HCT116 (cell line): ENCODE measurements around the gene PCDH18. TPM values are rescaled to one million over a fixed set of nuclear protein-coding genes. Genes with fewer than 3 reads are reported as not detected.

Experiments
- ATAC-seq: fragments of 200-7000 bp; cut with Tn5 transposase; 2 replicates; pipeline ENCODE4 v1.9.1; 2020; ENCODE audit warnings: mild to moderate bottlenecking, moderate library complexity
- BruUV-seq: library from RNA; stranded (reverse); fragments of 400-500 nt; replicated peaks from 2 replicates; lab custom pipeline; 2021; lab: Mats Ljungman, UMichigan
- CTCF ChIA-PET: fragments of 300-600 bp; sonication (Branson Sonifier 250); formaldehyde crosslinking; loops from one replicate; lab custom pipeline; 2021; ENCODE audit warnings: antibody characterized with exemption; lab: Charles Lee
- POLR2A ChIA-PET: fragments of 300-600, 350-600 bp; sonication (Branson Sonifier 250); formaldehyde crosslinking; loops from one replicate; lab custom pipeline; 2021; ENCODE audit warnings: antibody characterized with exemption; lab: Charles Lee
- RAD21 ChIA-PET, 2 experiments: fragments of 300-600 bp; sonication (Branson Sonifier 250); formaldehyde crosslinking; loops; one replicate each; lab custom pipeline; 2023; ENCODE audit warnings: low total read pairs in 2 of 2; ENCODE audit not compliant: uncharacterized antibody in 2 of 2, unreplicated experiment in 2 of 2, low non-redundant PET in 1 of 2; lab: Charles Lee
- DNase-seq: peaks from one replicate; pipeline ENCODE4 v3.0.0-alpha.2; 2010; ENCODE audit warnings: low read depth, low spot score
- H2AFZ ChIP-seq: fragments of 200-600 bp; shearing (Covaris generic), sonication (generic); 2 replicates; pipeline ENCODE4 v1.6.1; 2017; ENCODE audit warnings: low read depth, mixed run types, mixed read lengths, antibody characterized with exemption, low read length; ENCODE audit not compliant: poor library complexity, severe bottlenecking
- H3K27ac ChIP-seq: 2 replicates; pipeline ENCODE4 v1.5.1; 2012; ENCODE audit warnings: low read depth, low read length
- H3K27me3 ChIP-seq: fragments of 200-600 bp; sonication (generic); 2 replicates; pipeline ENCODE4 v1.6.1; 2016; ENCODE audit warnings: mixed run types, low read length, mixed read lengths; ENCODE audit not compliant: insufficient read depth
- H3K36me3 ChIP-seq, 2 experiments: fragments of 200-500 bp in 1 of 2; fragments of 200-600 bp in 1 of 2; sonication (Bioruptor generic) in 1 of 2; sonication (generic) in 1 of 2; 2 replicates each; pipeline versions ENCODE4 v1.5.1 to v1.6.1; 2014 to 2016; ENCODE audit warnings: low read length in 2 of 2, inconsistent platforms in 1 of 2, mixed read lengths in 1 of 2, mixed run types in 1 of 2; ENCODE audit not compliant: insufficient read depth in 2 of 2, control insufficient read depth in 1 of 2
- H3K4me1 ChIP-seq, 2 experiments: fragments of 200-600 bp in 1 of 2; sonication (generic) in 1 of 2; 2 replicates each; pipeline versions ENCODE4 v1.5.1 to v1.6.1; 2012 to 2017; ENCODE audit warnings: low read length in 2 of 2, inconsistent platforms in 1 of 2, mild to moderate bottlenecking in 1 of 2, mixed read lengths in 1 of 2, mixed run types in 1 of 2, moderate library complexity in 1 of 2; ENCODE audit not compliant: insufficient read depth in 2 of 2, control insufficient read depth in 1 of 2
- H3K4me2 ChIP-seq: fragments of 200-600 bp; sonication (generic); 2 replicates; pipeline ENCODE4 v1.6.1; 2017; ENCODE audit warnings: mixed run types, low read length, mixed read lengths
- H3K4me3 ChIP-seq, 2 experiments: fragments of 200-600 bp in 1 of 2; sonication (generic) in 1 of 2; replicated peaks in 1 of 2; 2 replicates each; pipeline ENCODE4 v1.5.1; 2011 to 2016; ENCODE audit warnings: low read length in 2 of 2, control low read depth in 1 of 2, low read depth in 1 of 2, mild to moderate bottlenecking in 1 of 2, mixed read lengths in 1 of 2, mixed run types in 1 of 2
- H3K79me2 ChIP-seq: fragments of 200-600 bp; sonication (generic); 2 replicates; pipeline ENCODE4 v1.6.1; 2017; ENCODE audit warnings: mild to moderate bottlenecking, mixed run types, low read length, moderate library complexity, mixed read lengths; ENCODE audit not compliant: insufficient read depth
- H3K9ac ChIP-seq: fragments of 200-600 bp; sonication (generic); 2 replicates; pipeline ENCODE4 v1.6.1; 2016; ENCODE audit warnings: low read length, mixed read lengths
- H3K9me2 ChIP-seq: fragments of 200-600 bp; sonication (generic), shearing (Covaris generic); 2 replicates; pipeline ENCODE4 v1.6.1; 2017; ENCODE audit warnings: mixed run types, mild to moderate bottlenecking, moderate library complexity; ENCODE audit not compliant: insufficient read depth
- H3K9me3 ChIP-seq, 2 experiments: fragments of 200-500 bp in 1 of 2; fragments of 200-600 bp in 1 of 2; sonication (Bioruptor generic) in 1 of 2; sonication (generic) in 1 of 2; 2 replicates each; pipeline ENCODE4 v1.6.1; 2014 to 2017; ENCODE audit warnings: low read length in 2 of 2, mixed read lengths in 2 of 2, inconsistent platforms in 1 of 2, low read depth in 1 of 2, mild to moderate bottlenecking in 1 of 2, mixed run types in 1 of 2, moderate library complexity in 1 of 2; ENCODE audit not compliant: control insufficient read depth in 1 of 2, insufficient read depth in 1 of 2
- H4K20me1 ChIP-seq: fragments of 200-600 bp; sonication (generic), shearing (Covaris generic); 2 replicates; pipeline ENCODE4 v1.6.1; 2017; ENCODE audit warnings: mixed run types, mild to moderate bottlenecking, moderate library complexity; ENCODE audit not compliant: insufficient read depth
- CTCF ChIP-seq, 3 experiments: fragments of 200-600 bp in 1 of 3; sonication (generic) in 1 of 3; IDR thresholded peaks in 2 of 3; conservative IDR thresholded peaks in 1 of 3; 2 replicates each; pipeline ENCODE4 v1.5.1; 2012 to 2017; ENCODE audit warnings: low read depth in 2 of 3, low read length in 2 of 3, antibody characterized with exemption in 1 of 3, borderline replicate concordance in 1 of 3, control low read depth in 1 of 3, mild to moderate bottlenecking in 1 of 3, mixed read lengths in 1 of 3, mixed run types in 1 of 3, moderate library complexity in 1 of 3; ENCODE audit not compliant: insufficient read depth in 1 of 3
- FOSL1 ChIP-seq: IDR thresholded peaks from 2 replicates; pipeline ENCODE4 v1.6.1; 2012; ENCODE audit warnings: low read depth
- SIN3A ChIP-seq: IDR thresholded peaks from 2 replicates; pipeline ENCODE4 v1.6.1; 2012; ENCODE audit warnings: low read depth
- SRF ChIP-seq: IDR thresholded peaks from 2 replicates; pipeline ENCODE4 v1.6.1; 2012; ENCODE audit warnings: low read depth
- TCF7L2 ChIP-seq: IDR thresholded peaks from 2 replicates; pipeline ENCODE4 v1.7.0; 2011; ENCODE audit warnings: borderline replicate concordance, inconsistent platforms; ENCODE audit not compliant: insufficient read depth, insufficient read length; ENCODE audit errors: extremely low read depth
- ZBTB33 ChIP-seq: IDR thresholded peaks from 2 replicates; pipeline ENCODE4 v1.6.1; 2011; ENCODE audit warnings: mild to moderate bottlenecking, low read length, moderate library complexity; ENCODE audit not compliant: insufficient replicate concordance; ENCODE audit errors: extremely low read depth
- intact Hi-C: fragments of 100-400 bp; cut with micrococcal nuclease; formaldehyde crosslinking; loops from 2 replicates; pipeline ENCODE4 v1.10.0; 2022
- total RNA-seq: library from RNA; stranded (reverse); gene quantifications from one replicate; pipeline ENCODE4 v1.2.1, GENCODE V29; 2021; ENCODE audit not compliant: unreplicated experiment

PCDH18 gene
- total RNA-seq, 1 experiment from 2014 or later, result 0.17 TPM

- CTCF ChIA-PET, result no interaction called here
- intact Hi-C loops, result no loop called here
Observed at GRCh38 chr4:137470806-137471205, 61.5 kb downstream of the PCDH18 start.

More at GRCh38 chr4:137470806-137471205, 61.5 kb downstream of the PCDH18 start:
- Histone ChIP-seq H4K20me1 (no peaks in the 10 kb centered on the region), H2AFZ (no peak overlapping the region), H3K4me2 (no peak overlapping the region), H3K9ac (no peak overlapping the region), H3K79me2 (no peaks in the 10 kb centered on the region), H3K36me3 (no peaks in the 10 kb centered on the region), H3K9me3 (no peaks in the 10 kb centered on the region), H3K4me1 (peaks cover 0 to 4% of the 10 kb centered on the region in 2 experiments; a peak in 1 of 4 replicates), H3K27ac (no peak overlapping the region), H3K27me3 (no peaks in the 10 kb centered on the region), H3K9me2 (no peaks in the 10 kb centered on the region), H3K4me3 (no peak overlapping the region)
- TF ChIP-seq FOSL1 (no peak), TCF7L2 (no peak), SIN3A (no peak), CTCF (IDR thresholded peaks at IDR 0.05 in 2 of 3, conservative IDR thresholded peaks at IDR 0.05 in 1 of 3; ENCODE audit: borderline replicate concordance in 1 of 3, insufficient read depth in 1 of 3, low read depth in 2 of 3, low read length in 2 of 3) (no peak), SRF (no peak), ZBTB33 (no peak)
- ATAC-seq, result no peak
- BruUV-seq, result no TSS peak
- POLR2A ChIA-PET, result no interaction called here
- no peak for DNase-seq
- RAD21 ChIA-PET, result no interaction called here
